IMR-90 (cell line): ENCODE results near the gene MGLL. TPM values are rescaled to one million over a fixed set of nuclear protein-coding genes. Genes with fewer than 3 reads are reported as not detected.

Experiments
- ATAC-seq: fragments of 200-7000 bp; cut with Tn5 transposase; 2 replicates; pipeline ENCODE4 v1.9.1; 2020; ENCODE audit warnings: low read depth, mild to moderate bottlenecking, moderate library complexity
- BruUV-seq: library from RNA; stranded (reverse); fragments of 400-500 nt; replicated peaks from 2 replicates; lab custom pipeline; 2021; lab: Mats Ljungman, UMichigan
- CTCF ChIA-PET: fragments of 300-600 bp; formaldehyde crosslinking; extraction: SDS; loops from one replicate; lab custom pipeline; 2021; ENCODE audit warnings: antibody characterized with exemption; lab: Yijun Ruan, JAX
- POLR2A ChIA-PET: fragments of 300-600 bp; sonication (Branson Sonifier 250); formaldehyde crosslinking; loops from one replicate; lab custom pipeline; 2022; ENCODE audit warnings: antibody characterized with exemption; ENCODE audit not compliant: unreplicated experiment; lab: Charles Lee
- DNase-seq: peaks from one replicate; pipeline ENCODE4 v3.0.0; 2013
- H2AFZ ChIP-seq: replicated peaks from 2 replicates; pipeline ENCODE3; 2013; ENCODE audit warnings: low read length, mild to moderate bottlenecking; ENCODE audit not compliant: poor library complexity
- H2AK5ac ChIP-seq: 2 replicates; pipeline ENCODE4 v1.6.1; 2013; ENCODE audit warnings: low read depth, low read length, inconsistent platforms
- H2AK9ac ChIP-seq: replicated peaks from 2 replicates; pipeline ENCODE3; 2013; ENCODE audit warnings: mild to moderate bottlenecking, low read depth, low read length, moderate library complexity; ENCODE audit not compliant: poor library complexity
- H2BK120ac ChIP-seq: 2 replicates; pipeline ENCODE4 v1.6.1; 2013; ENCODE audit warnings: low read depth, low read length, inconsistent platforms
- H2BK15ac ChIP-seq: 3 replicates; pipeline ENCODE4 v1.6.1; 2013; ENCODE audit warnings: low read depth, low read length, inconsistent platforms
- H2BK20ac ChIP-seq: 2 replicates; pipeline ENCODE4 v1.6.1; 2013; ENCODE audit warnings: low read depth, mild to moderate bottlenecking, inconsistent platforms, low read length, moderate library complexity
- H2BK5ac ChIP-seq: 2 replicates; pipeline ENCODE4 v1.6.1; 2013; ENCODE audit warnings: mild to moderate bottlenecking, low read depth, low read length, inconsistent platforms; ENCODE audit not compliant: poor library complexity, severe bottlenecking
- H3K14ac ChIP-seq: replicated peaks from 2 replicates; pipeline ENCODE4 v1.6.1; 2013; ENCODE audit warnings: low read depth, low read length, inconsistent platforms
- H3K18ac ChIP-seq: 2 replicates; pipeline ENCODE4 v1.6.1; 2013; ENCODE audit warnings: low read depth, low read length, control low read depth
- H3K23ac ChIP-seq: 2 replicates; pipeline ENCODE4 v1.6.1; 2013; ENCODE audit warnings: low read depth, low read length, inconsistent platforms
- H3K27ac ChIP-seq: 2 replicates; pipeline ENCODE4 v1.5.1; 2013; ENCODE audit warnings: mild to moderate bottlenecking, control low read depth, low read length; ENCODE audit not compliant: insufficient read depth
- H3K27me3 ChIP-seq: 2 replicates; pipeline ENCODE4 v1.6.1; 2013; ENCODE audit warnings: low read length; ENCODE audit not compliant: control insufficient read depth, insufficient read depth
- H3K36me3 ChIP-seq: 2 replicates; pipeline ENCODE4 v1.6.1; 2013; ENCODE audit warnings: low read length, mixed read lengths; ENCODE audit not compliant: control insufficient read depth, insufficient read depth
- H3K4ac ChIP-seq: 2 replicates; pipeline ENCODE4 v1.6.1; 2013; ENCODE audit warnings: low read depth, low read length, inconsistent platforms
- H3K4me1 ChIP-seq: 2 replicates; pipeline ENCODE4 v1.6.1; 2013; ENCODE audit warnings: low read length, mixed read lengths; ENCODE audit not compliant: control insufficient read depth, insufficient read depth
- H3K4me2 ChIP-seq: 2 replicates; pipeline ENCODE4 v1.6.1; 2013; ENCODE audit warnings: low read depth, mild to moderate bottlenecking, control low read depth, low read length, moderate library complexity
- H3K4me3 ChIP-seq: 2 replicates; pipeline ENCODE4 v1.5.1; 2013; ENCODE audit warnings: low read depth, mild to moderate bottlenecking, control low read depth, low read length, moderate library complexity; ENCODE audit not compliant: insufficient read depth
- H3K56ac ChIP-seq: 2 replicates; pipeline ENCODE4 v1.6.1; 2013; ENCODE audit warnings: low read length, inconsistent platforms; ENCODE audit not compliant: insufficient read depth; ENCODE audit errors: extremely low read depth
- H3K79me1 ChIP-seq, 2 experiments: 2 replicates each; pipeline ENCODE4 v1.6.1; 2013; ENCODE audit warnings: low read length in 2 of 2, inconsistent platforms in 1 of 2, low read depth in 1 of 2
- H3K9ac ChIP-seq: 2 replicates; pipeline ENCODE4 v1.6.1; 2013; ENCODE audit warnings: low read depth, low read length, control low read depth
- H3K9me1 ChIP-seq: 2 replicates; pipeline ENCODE4 v1.6.1; 2013; ENCODE audit warnings: low read length, inconsistent platforms; ENCODE audit not compliant: insufficient read depth
- H3K9me3 ChIP-seq: 2 replicates; pipeline ENCODE4 v1.6.1; 2013; ENCODE audit warnings: low read length; ENCODE audit not compliant: control insufficient read depth, insufficient read depth
- H4K20me1 ChIP-seq: 2 replicates; pipeline ENCODE4 v1.6.1; 2013; ENCODE audit warnings: low read length, inconsistent platforms; ENCODE audit not compliant: insufficient read depth
- H4K5ac ChIP-seq: 2 replicates; pipeline ENCODE4 v1.6.1; 2013; ENCODE audit warnings: mild to moderate bottlenecking, low read depth, low read length, control low read depth
- H4K8ac ChIP-seq, 2 experiments: 2 replicates each; pipeline ENCODE4 v1.6.1; 2013; ENCODE audit warnings: low read depth in 2 of 2, low read length in 2 of 2, control low read depth in 1 of 2, inconsistent platforms in 1 of 2
- H4K91ac ChIP-seq: 2 replicates; pipeline ENCODE4 v1.6.1; 2013; ENCODE audit warnings: low read depth, low read length, inconsistent platforms; ENCODE audit not compliant: insufficient read depth
- BHLHE40 ChIP-seq: fragments of 150-350 bp; IDR thresholded peaks from 2 replicates; pipeline ENCODE4 v1.6.1; 2016; ENCODE audit warnings: mild to moderate bottlenecking, low read depth, low read length
- CEBPB ChIP-seq: IDR thresholded peaks from 2 replicates; pipeline ENCODE4 v1.6.1; 2012; ENCODE audit warnings: low read depth, low read length, improper control_type of control experiment
- CHD1 ChIP-seq: IDR thresholded peaks from 2 replicates; pipeline ENCODE4 v1.6.1; 2012; ENCODE audit warnings: low read depth, low read length, improper control_type of control experiment
- CTCF ChIP-seq: conservative IDR thresholded peaks from 2 replicates; pipeline ENCODE4 v1.5.1; 2012; ENCODE audit warnings: mild to moderate bottlenecking, low read depth, low read length, improper control_type of control experiment
- ELK1 ChIP-seq: fragments of 150-350 bp; IDR thresholded peaks from 2 replicates; pipeline ENCODE4 v1.6.1; 2016; ENCODE audit warnings: low read depth, mild to moderate bottlenecking, low read length, moderate library complexity, borderline replicate concordance
- FOS ChIP-seq: fragments of 150-350 bp; IDR thresholded peaks from 2 replicates; pipeline ENCODE4 v1.6.1; 2016; ENCODE audit warnings: low read depth, low read length
- MAZ ChIP-seq: IDR thresholded peaks from 2 replicates; pipeline ENCODE4 v1.6.1; 2012; ENCODE audit warnings: low read depth, mild to moderate bottlenecking, low read length, improper control_type of control experiment, moderate library complexity, borderline replicate concordance
- NFE2L2 ChIP-seq: fragments of 150-350 bp; IDR thresholded peaks from 2 replicates; pipeline ENCODE4 v1.6.1; 2016; ENCODE audit warnings: low read depth, mild to moderate bottlenecking, low read length
- POLR2A ChIP-seq: IDR thresholded peaks from 2 replicates; pipeline ENCODE4 v1.6.1; 2012; ENCODE audit warnings: mild to moderate bottlenecking, low read depth, low read length
- RAD21 ChIP-seq: IDR thresholded peaks from 2 replicates; pipeline ENCODE4 v1.6.1; 2012; ENCODE audit warnings: low read length, improper control_type of control experiment
- RCOR1 ChIP-seq: IDR thresholded peaks from 2 replicates; pipeline ENCODE4 v1.6.1; 2012; ENCODE audit warnings: mild to moderate bottlenecking, low read length, improper control_type of control experiment; ENCODE audit not compliant: insufficient replicate concordance
- SMC3 ChIP-seq: fragments of 150-350 bp; IDR thresholded peaks from 2 replicates; pipeline ENCODE4 v1.6.1; 2016; ENCODE audit warnings: low read depth, mild to moderate bottlenecking, antibody characterized with exemption, low read length, moderate library complexity
- WGBS, 2 experiments: methylation state at CpG; one replicate each; pipeline versions ENCODE4 v1.1.5 to v1.1.7; 2013; ENCODE audit warnings: missing lambda C conversion rate in 2 of 2; ENCODE audit not compliant: insufficient read length in 1 of 2; ENCODE audit errors: extremely low coverage in 2 of 2; 5-methylcytosine and 5-hydroxymethylcytosine counted together
- dilution Hi-C: fragments of 300-500 bp; cut with HindIII; formaldehyde crosslinking; loops from one replicate; pipeline ENCODE4 v1.14.3; 2018; ENCODE audit warnings: low sequenced_read_pairs; ENCODE audit not compliant: unreplicated experiment
- in situ Hi-C: fragments of 300-500 bp; cut with MboI; formaldehyde crosslinking; loops from 3 replicates; pipeline ENCODE4 v1.14.3; 2019; ENCODE audit warnings: low sequenced_read_pairs, inconsistent platforms, mixed read lengths
- intact Hi-C: fragments of 100-400 bp; cut with micrococcal nuclease; formaldehyde crosslinking; loops from 2 replicates; pipeline ENCODE4 v1.10.0; 2022
- polyA plus RNA-seq, 3 experiments: library from polyadenylated mRNA; depleted of rRNA; stranded (reverse); fragments of >200 nt; gene quantifications; 2 replicates each; pipeline ENCODE4 v1.2.3, GENCODE V29; 2012; ENCODE audit warnings: low replicate concordance in 1 of 3
- total RNA-seq: library from RNA; depleted of rRNA; stranded (reverse); fragments of >200 nt; gene quantifications from 2 replicates; pipeline ENCODE4 v1.2.3, GENCODE V29; 2012
- TF ChIP-seq, protein P1 (sequence below): fragments of 150-350 bp; IDR thresholded peaks from 2 replicates; pipeline ENCODE4 v1.6.1; 2017; ENCODE audit warnings: mild to moderate bottlenecking, antibody characterized with exemption, low read length, low read depth

The MGLL gene
- total and polyA plus RNA-seq, 2 of the 4 experiments (the other 2 are of a cell fraction), result 23.7 to 60.6 TPM

DNA sequence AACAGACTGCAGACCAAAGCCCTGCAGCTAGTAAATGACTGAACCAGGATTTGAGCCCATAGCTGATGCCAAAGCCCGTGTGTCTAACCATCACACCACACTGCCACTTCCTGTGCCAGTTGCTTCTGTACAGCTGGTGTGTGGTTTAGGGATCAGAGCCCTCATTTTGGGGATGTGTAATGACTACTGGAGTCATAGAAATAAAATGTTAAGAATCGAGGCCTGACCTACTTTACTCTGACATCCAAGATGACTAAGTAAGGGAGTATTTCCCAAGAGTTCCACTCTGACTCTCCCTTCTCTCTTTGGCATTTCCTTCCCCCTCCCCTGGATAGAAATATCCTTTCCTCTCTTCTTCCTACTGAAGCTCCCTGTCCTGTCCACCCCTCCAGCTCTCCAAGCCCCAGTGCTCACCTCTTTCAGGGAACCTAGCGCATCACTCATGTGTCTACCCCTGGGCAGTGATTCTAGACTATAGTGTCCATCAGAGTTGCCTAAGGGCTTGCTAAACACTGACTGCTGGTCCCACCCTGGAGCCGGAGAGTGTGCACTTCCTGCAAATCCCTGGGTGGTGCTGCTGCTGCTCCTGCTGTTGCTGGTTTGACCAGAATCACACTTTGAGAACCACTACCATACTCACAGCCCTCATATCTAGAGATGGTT, 53.8 kb downstream of the MGLL start:
- ATAC-seq, result peak; percentile 87
- H3K27ac ChIP-seq, result peak overlapping the region; percentile 99
- peak overlapping the region; percentile 40 for H3K4me2 ChIP-seq
- no peaks in the 10 kb centered on the region for H3K36me3 ChIP-seq
- H3K23ac ChIP-seq, result peak overlapping the region; percentile 99
- in situ Hi-C loops (no loop called here), dilution Hi-C loops (no loop called here), intact Hi-C loops (loop anchor here (1.0 to 2.0 kb wide), 3 partner anchors 22 to 52 kb away; no protein-coding TSS in a partner anchor)
- no peaks in the 10 kb centered on the region for H3K27me3 ChIP-seq
- peak overlapping the region; percentile 83 to 100 for H4K8ac ChIP-seq
- ChIA-PET CTCF (interaction anchor here (0.6 kb wide), 1 partner anchor 112 kb away, joined by 3 read pairs; no protein-coding TSS in a partner anchor), POLR2A (no interaction called here)
- H3K9me1 ChIP-seq, result peaks cover 42% of the 10 kb centered on the region
- peak overlapping the region; percentile 87 for H4K5ac ChIP-seq
- H3K4me1 ChIP-seq, result peaks cover 30% of the 10 kb centered on the region
- BruUV-seq, result no TSS peak
- DNase-seq, result peak; percentile 99
- WGBS, 2 experiments, result 17% methylated on average over 1 of the region's 4 CpGs; no CpG with 5 or more reads in 1 of the 2 experiments
- H3K9ac ChIP-seq, result peak overlapping the region; percentile 72
- H2BK120ac ChIP-seq, result peak overlapping the region; percentile 100
- peak overlapping the region; percentile 100 for H2BK20ac ChIP-seq
- peak overlapping the region; percentile 90; the same call in 2 of the 3 replicates for H2BK15ac ChIP-seq
- TF ChIP-seq BHLHE40 (peak; percentile 66), ELK1 (no peak), CTCF (peak; percentile 19), RAD21 (peak; percentile 33; the same call in 1 of the 2 replicates), POLR2A (no peak), FOS (peak; percentile 95), RCOR1 (peak; percentile 98), SMC3 (peak; percentile 8), CHD1 (no peak), NFE2L2 (no peak), MAZ (peak; percentile 75; the same call in 1 of the 2 replicates), CEBPB (peak; percentile 94)
- TF ChIP-seq, protein P1, sequence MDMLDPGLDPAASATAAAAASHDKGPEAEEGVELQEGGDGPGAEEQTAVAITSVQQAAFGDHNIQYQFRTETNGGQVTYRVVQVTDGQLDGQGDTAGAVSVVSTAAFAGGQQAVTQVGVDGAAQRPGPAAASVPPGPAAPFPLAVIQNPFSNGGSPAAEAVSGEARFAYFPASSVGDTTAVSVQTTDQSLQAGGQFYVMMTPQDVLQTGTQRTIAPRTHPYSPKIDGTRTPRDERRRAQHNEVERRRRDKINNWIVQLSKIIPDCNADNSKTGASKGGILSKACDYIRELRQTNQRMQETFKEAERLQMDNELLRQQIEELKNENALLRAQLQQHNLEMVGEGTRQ, result no peak
- no peak overlapping the region for H3K4me3 ChIP-seq
- H3K9me3 ChIP-seq, result no peaks in the 10 kb centered on the region
- H3K79me1 ChIP-seq, result peaks cover 70 to 87% of the 10 kb centered on the region in 2 experiments
- peak overlapping the region; percentile 100 for H2BK5ac ChIP-seq
- peak overlapping the region; percentile 98 for H2AK9ac ChIP-seq
- H4K91ac ChIP-seq, result peak overlapping the region; percentile 99
- H2AK5ac ChIP-seq, result peak overlapping the region; percentile 98
- H3K56ac ChIP-seq, result peak overlapping the region; percentile 98
- peak overlapping the region; percentile 99 for H3K4ac ChIP-seq
- peak overlapping the region; percentile 95 for H3K18ac ChIP-seq
- peak overlapping the region; percentile 79 for H2AFZ ChIP-seq
- peak overlapping the region; percentile 98 for H3K14ac ChIP-seq
- 0 out of 2 replicates have a peak, but pooled peaks cover 4% of the 10 kb centered on the region for H4K20me1 ChIP-seq
